ENCODE measurements around the gene ZNF526. TPM values are rescaled to one million over a fixed set of nuclear protein-coding genes. Genes with fewer than 3 reads are reported as not detected.

ZNF526 gene
- total and polyA plus RNA-seq, 9 of the 15 experiments (the other 6 are each of a cell fraction or from before 2014, with no cell fraction given) = 1.3 to 17.9 (median 6.2) TPM

- TF ChIP-seq ZBTB8A (IDR thresholded peaks at IDR 0.05; ENCODE audit: partially characterized antibody) (no peak), FOXK2 (conservative IDR thresholded peaks at IDR 0.05 in 1 of 2, IDR thresholded peaks at IDR 0.05 in 1 of 2; ENCODE audit: low read depth in 2 of 2) (no peak), SIN3A (IDR thresholded peaks at IDR 0.05; ENCODE audit: borderline replicate concordance in 2 of 2, control insufficient read depth in 1 of 2, low read depth in 2 of 2, low read length in 2 of 2) (no peak), KDM4B (IDR thresholded peaks at IDR 0.05; ENCODE audit: borderline replicate concordance in 2 of 2, low read depth in 1 of 2) (peak in 1 of 2 experiments; percentile 47; a peak in 1 of 4 replicates), CEBPG (CRISPR knock-in tag; IDR thresholded peaks at IDR 0.05) (no peak), CEBPG (tag; conservative IDR thresholded peaks at IDR 0.05 in 1 of 2, IDR thresholded peaks at IDR 0.05 in 1 of 2) (no peak), ETS1 (conservative IDR thresholded peaks at IDR 0.05; ENCODE audit: control insufficient read depth, low read depth, low read length) (0 out of 2 replicates have a peak, but pooled peaks have one; percentile 5), DPF2 (IDR thresholded peaks at IDR 0.05) (0 out of 2 replicates have a peak, but pooled peaks have one; percentile 14), NRF1 (conservative IDR thresholded peaks at IDR 0.05 in 1 of 2, IDR thresholded peaks at IDR 0.05 in 1 of 2) (peak; percentile 51 to 71), HNRNPK (IDR thresholded peaks at IDR 0.05; ENCODE audit: low read depth, low read length, poor library complexity, severe bottlenecking) (no peak), NONO (IDR thresholded peaks at IDR 0.05; ENCODE audit: low read depth in 2 of 2, low read length in 1 of 2) (no peak), POLR2G (IDR thresholded peaks at IDR 0.05; ENCODE audit: low read depth, low read length) (peak; percentile 31; the same call in 1 of the 2 replicates), CBFA2T3 (IDR thresholded peaks at IDR 0.05) (no peak), TBP (optimal IDR thresholded peaks at IDR 0.05; ENCODE audit: low read depth, low read length) (no peak), MAX (CRISPR knock-in tag; IDR thresholded peaks at IDR 0.05) (0 out of 2 replicates have a peak, but pooled peaks have one; percentile 3), STAT6 (CRISPR knock-in tag; IDR thresholded peaks at IDR 0.05) (no peak), MTA3 (IDR thresholded peaks at IDR 0.05; ENCODE audit: borderline replicate concordance) (0 out of 2 replicates have a peak, but pooled peaks have one; percentile 33), IRF2 (CRISPR knock-in tag; IDR thresholded peaks at IDR 0.05) (0 out of 2 replicates have a peak, but pooled peaks have one; percentile 19), ID3 (CRISPR knock-in tag; IDR thresholded peaks at IDR 0.05) (no peak), ID3 (tag; IDR thresholded peaks at IDR 0.05) (no peak), ZNF644 (tag; IDR thresholded peaks at IDR 0.05; ENCODE audit: low read depth) (no peak), ZNF668 (CRISPR knock-in tag; IDR thresholded peaks at IDR 0.05) (no peak), SAFB2 (IDR thresholded peaks at IDR 0.05; ENCODE audit: borderline replicate concordance, low read depth, low read length, severe bottlenecking) (no peak)
Measured at GRCh38 chr19:42270346-42271044, 50.4 kb downstream of the ZNF526 start (continued).

Data from K562 (cell line).